GM12891 (cell line): ENCODE results near the gene LAT.
"Not testable (repeated sequence)": the region's sequence is repeated elsewhere in the genome, so short reads cannot be mapped to it uniquely, and the experiment has no call there.

Experiments
- POLR2AphosphoS5 ChIP-seq: IDR thresholded peaks from 2 replicates; pipeline ENCODE4 v1.6.1; 2011; ENCODE audit warnings: low read depth, low read length, control low read depth
- TAF1 ChIP-seq: IDR thresholded peaks from 2 replicates; pipeline ENCODE4 v1.6.1; 2011; ENCODE audit warnings: low read depth, low read length, control low read depth

- TF ChIP-seq TAF1, POLR2AphosphoS5: not testable (repeated sequence)
Observed at GRCh38 chr16:28969696-28970095, 15.2 kb upstream of the LAT start.
